GM12875 (cell line): Measurements from ENCODE around the gene EIF4E3.

Source experiments
- H3K4me3 ChIP-seq: one replicate; pipeline ENCODE4 v1.5.1; 2011; ENCODE audit warnings: low read depth, low read length, control low read depth
- TF ChIP-seq, protein P1 (sequence below): IDR thresholded peaks from 2 replicates; pipeline ENCODE4 v1.5.1; 2011; ENCODE audit warnings: low read depth, mild to moderate bottlenecking, control low read depth, inconsistent platforms, low read length, moderate library complexity, borderline replicate concordance; ENCODE audit not compliant: insufficient read depth

EIF4E3 gene

DNA sequence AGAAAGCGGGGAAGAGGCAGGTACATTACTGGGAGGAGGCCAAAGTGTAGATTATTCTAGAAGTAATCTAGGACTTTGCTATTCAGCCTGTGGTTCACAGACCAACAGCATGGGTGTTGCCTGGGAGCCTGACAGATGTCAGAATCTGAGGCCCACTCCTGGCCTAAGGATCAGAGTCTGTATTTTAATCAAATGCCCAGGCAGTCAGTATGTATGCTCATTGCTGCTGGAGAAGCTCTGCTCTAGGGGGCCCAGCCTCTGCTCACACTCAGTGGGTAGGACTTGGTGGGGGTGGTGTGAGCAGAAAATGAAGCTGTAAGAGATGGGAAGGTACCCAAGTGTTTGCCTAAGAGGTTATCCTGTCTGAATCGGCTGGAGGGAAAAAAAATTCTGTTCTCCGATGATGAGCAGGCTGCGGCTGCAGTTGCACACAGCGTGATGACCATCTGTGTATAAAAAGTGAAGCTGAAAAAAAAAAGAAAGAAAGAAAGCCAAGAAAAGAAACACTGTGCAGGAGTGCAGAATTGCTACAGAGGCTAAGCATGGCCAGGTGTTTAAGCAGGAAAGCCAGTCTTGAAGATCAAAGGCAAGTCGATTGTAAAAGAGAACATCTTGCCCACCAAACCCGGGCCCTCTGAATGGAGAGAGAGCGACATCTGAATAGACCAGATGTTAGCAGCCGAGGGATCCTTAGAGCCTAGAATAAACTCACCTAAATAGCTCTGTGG is 65.2 kb downstream of the EIF4E3 start:
- H3K4me3 ChIP-seq, result no peak overlapping the region
- TF ChIP-seq, protein P1, sequence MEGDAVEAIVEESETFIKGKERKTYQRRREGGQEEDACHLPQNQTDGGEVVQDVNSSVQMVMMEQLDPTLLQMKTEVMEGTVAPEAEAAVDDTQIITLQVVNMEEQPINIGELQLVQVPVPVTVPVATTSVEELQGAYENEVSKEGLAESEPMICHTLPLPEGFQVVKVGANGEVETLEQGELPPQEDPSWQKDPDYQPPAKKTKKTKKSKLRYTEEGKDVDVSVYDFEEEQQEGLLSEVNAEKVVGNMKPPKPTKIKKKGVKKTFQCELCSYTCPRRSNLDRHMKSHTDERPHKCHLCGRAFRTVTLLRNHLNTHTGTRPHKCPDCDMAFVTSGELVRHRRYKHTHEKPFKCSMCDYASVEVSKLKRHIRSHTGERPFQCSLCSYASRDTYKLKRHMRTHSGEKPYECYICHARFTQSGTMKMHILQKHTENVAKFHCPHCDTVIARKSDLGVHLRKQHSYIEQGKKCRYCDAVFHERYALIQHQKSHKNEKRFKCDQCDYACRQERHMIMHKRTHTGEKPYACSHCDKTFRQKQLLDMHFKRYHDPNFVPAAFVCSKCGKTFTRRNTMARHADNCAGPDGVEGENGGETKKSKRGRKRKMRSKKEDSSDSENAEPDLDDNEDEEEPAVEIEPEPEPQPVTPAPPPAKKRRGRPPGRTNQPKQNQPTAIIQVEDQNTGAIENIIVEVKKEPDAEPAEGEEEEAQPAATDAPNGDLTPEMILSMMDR, result no peak

DNA sequence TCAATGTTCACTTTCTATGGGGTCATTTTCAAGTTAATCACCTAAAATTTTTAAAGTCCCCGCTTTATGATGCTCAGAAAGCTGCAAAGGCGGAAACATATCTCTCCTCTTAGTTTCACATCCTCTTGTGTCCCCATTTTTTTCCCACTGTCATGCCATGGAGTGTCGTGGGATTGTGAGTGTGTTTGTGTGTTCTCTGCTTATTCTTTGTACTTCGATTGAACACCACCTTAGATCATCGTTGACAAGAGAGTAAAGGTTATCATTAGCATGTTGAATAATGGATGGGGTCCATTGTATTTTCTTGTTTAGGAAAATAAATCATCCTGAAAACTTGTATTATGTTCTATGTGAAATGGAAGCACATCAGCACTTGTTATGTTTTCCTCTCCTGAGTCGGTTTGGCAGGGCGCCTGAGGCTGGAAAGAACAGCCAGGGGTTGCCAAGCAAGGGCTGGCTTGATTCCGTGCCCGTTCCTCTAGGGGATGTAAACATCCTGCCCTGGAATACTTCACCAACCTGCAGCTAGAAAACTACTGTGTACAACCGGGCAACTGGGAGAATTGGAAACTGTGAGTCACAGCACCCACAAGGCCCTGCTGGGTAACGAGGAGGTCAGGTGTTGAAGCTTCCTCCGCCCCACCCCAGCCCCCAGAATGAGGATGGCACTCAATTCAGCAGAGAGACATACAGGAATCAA is 67.2 kb downstream of the EIF4E3 start:
- TF ChIP-seq, protein P1, result no peak
- no peak overlapping the region for H3K4me3 ChIP-seq

DNA sequence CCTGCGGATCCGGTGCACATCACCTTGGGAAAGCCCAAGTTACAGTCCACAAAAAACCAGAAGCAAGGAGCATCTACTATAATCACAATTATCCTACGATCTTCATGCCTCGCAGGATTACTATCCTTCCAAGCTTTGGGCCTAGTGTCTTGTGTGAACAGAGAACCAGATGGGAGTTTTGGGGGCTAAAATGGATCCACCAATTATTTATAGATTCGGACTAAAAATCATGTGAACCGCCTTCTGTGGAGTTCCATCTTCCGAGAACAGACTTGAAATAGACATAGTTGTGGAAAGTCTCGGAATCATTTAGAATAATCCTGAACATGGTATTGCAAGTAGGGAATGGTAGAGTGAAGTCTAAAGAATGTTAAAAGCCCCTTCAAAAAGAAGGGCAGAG is 70.1 kb downstream of the EIF4E3 start:
- H3K4me3 ChIP-seq, result no peak overlapping the region
- TF ChIP-seq, protein P1, result no peak

DNA sequence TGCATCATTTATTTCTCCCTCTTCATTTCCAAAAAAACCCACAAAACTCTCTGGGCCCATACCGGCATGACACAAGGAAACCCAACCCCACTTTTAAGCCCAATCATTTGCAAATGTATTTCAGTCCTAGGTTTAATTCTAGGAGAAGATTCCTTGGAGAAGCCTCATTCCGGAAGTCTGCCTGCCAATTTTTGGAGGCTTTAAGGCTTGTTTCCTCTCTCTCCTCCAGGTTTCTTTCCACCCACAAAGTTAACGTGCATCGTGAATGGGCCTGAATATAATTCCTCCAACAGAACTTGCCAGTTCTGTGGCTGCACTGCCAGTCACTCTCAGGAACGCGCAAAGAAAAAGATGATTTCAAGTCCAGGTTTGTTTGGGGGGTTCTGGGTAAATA is 71.8 kb downstream of the EIF4E3 start:
- no peak overlapping the region for H3K4me3 ChIP-seq
- TF ChIP-seq, protein P1, result no peak

- TF ChIP-seq, protein P1, result no peak
- H3K4me3 ChIP-seq, result no peak overlapping the region
These were observed 72.3 kb downstream of the EIF4E3 start for GRCh38 chr3:71652781-71653413.

- H3K4me3 ChIP-seq, result no peak overlapping the region
- TF ChIP-seq, protein P1, result no peak
These were observed 73.6 kb downstream of the EIF4E3 start for GRCh38 chr3:71651625-71652024.
